HepG2 (cell line): ENCODE data around the gene TBC1D25. TPM values are rescaled to one million over a fixed set of nuclear protein-coding genes. Genes with fewer than 3 reads are reported as not detected.
A peak's percentile ranks its signal among the peaks of the same experiment; 100 is the strongest.

Experiments
- ATF2 ChIP-seq: sonication (generic); formaldehyde crosslinking; IDR thresholded peaks from 2 replicates; pipeline ENCODE4 v1.4.0; 2020; ENCODE audit warnings: missing genetic modification reagents
- CCDC6 ChIP-seq: sonication (generic); formaldehyde crosslinking; IDR thresholded peaks from 2 replicates; pipeline ENCODE4 v1.8.1; 2022; ENCODE audit warnings: mild to moderate bottlenecking, missing genetic modification reagents, moderate library complexity
- EED ChIP-seq: sonication (generic); formaldehyde crosslinking; IDR thresholded peaks from 2 replicates; pipeline ENCODE4 v1.5.0; 2020; ENCODE audit warnings: mild to moderate bottlenecking, missing genetic modification reagents
- HDAC1 ChIP-seq: sonication (generic); formaldehyde crosslinking; IDR thresholded peaks from 2 replicates; pipeline ENCODE4 v1.5.1; 2020; ENCODE audit warnings: mild to moderate bottlenecking, missing genetic modification reagents
- KIAA2018 ChIP-seq: sonication (generic); formaldehyde crosslinking; IDR thresholded peaks from 2 replicates; pipeline ENCODE4 v1.5.0; 2020; ENCODE audit warnings: mild to moderate bottlenecking, missing genetic modification reagents, borderline replicate concordance
- MIER3 ChIP-seq: IDR thresholded peaks from 2 replicates; pipeline ENCODE4 v1.6.1; 2016; ENCODE audit warnings: missing compliant biosample characterization, borderline replicate concordance
- RBM22 ChIP-seq: fragments of 200-400 bp; formaldehyde crosslinking; optimal IDR thresholded peaks from 2 replicates; pipeline ENCODE3; 2017; ENCODE audit warnings: mild to moderate bottlenecking, low read length, moderate library complexity
- SIN3A ChIP-seq: IDR thresholded peaks from 2 replicates; pipeline ENCODE4 v1.6.1; 2011; ENCODE audit warnings: low read depth, mild to moderate bottlenecking, control low read depth, low read length, borderline replicate concordance
- TMF1 ChIP-seq: sonication (generic); formaldehyde crosslinking; IDR thresholded peaks from 2 replicates; pipeline ENCODE4 v1.8.1; 2022; ENCODE audit warnings: low read depth, missing genetic modification reagents
- ZNF121 ChIP-seq: sonication (generic); formaldehyde crosslinking; IDR thresholded peaks from 2 replicates; pipeline ENCODE4 v1.5.0; 2020; ENCODE audit warnings: mild to moderate bottlenecking, missing genetic modification reagents
- ZNF501 ChIP-seq: sonication (generic); formaldehyde crosslinking; IDR thresholded peaks from 2 replicates; pipeline ENCODE4 v1.5.1; 2020; ENCODE audit warnings: mild to moderate bottlenecking, moderate library complexity, missing genetic modification reagents
- polyA plus RNA-seq, 8 experiments: library from polyadenylated mRNA; depleted of rRNA in 3 of 8; stranded (reverse) in 7 of 8; unstranded in 1 of 8; fragments of >200 nt; fragmentation: Illumina TruSeq in 4 of 8; extraction: Trizol in 4 of 8; gene quantifications; 2 replicates each; pipeline versions ENCODE4 v1.2.1 to v1.2.3, GENCODE V29; 2011 to 2016; ENCODE audit warnings: low read depth in 4 of 8, missing spikeins in 1 of 8, mixed read lengths in 1 of 8; ENCODE audit not compliant: insufficient read depth in 1 of 8
- total RNA-seq, 5 experiments: library from RNA; depleted of rRNA; stranded (reverse); fragments of >200 nt; fragmentation: Illumina TruSeq; extraction: Trizol; gene quantifications; 2 replicates each; pipeline ENCODE4 v1.2.3, GENCODE V29; 2016; ENCODE audit warnings: low read depth in 1 of 5
- TF ChIP-seq, protein P1 (sequence below): sonication (generic); formaldehyde crosslinking; IDR thresholded peaks from 2 replicates; pipeline ENCODE4 v1.4.0; 2020; ENCODE audit warnings: low read depth, missing genetic modification reagents

TBC1D25 gene
- total and polyA plus RNA-seq, 2 of the 13 experiments (the other 11 are each of a cell fraction or from before 2014, with no cell fraction given): 3.5 to 4.7 TPM

DNA sequence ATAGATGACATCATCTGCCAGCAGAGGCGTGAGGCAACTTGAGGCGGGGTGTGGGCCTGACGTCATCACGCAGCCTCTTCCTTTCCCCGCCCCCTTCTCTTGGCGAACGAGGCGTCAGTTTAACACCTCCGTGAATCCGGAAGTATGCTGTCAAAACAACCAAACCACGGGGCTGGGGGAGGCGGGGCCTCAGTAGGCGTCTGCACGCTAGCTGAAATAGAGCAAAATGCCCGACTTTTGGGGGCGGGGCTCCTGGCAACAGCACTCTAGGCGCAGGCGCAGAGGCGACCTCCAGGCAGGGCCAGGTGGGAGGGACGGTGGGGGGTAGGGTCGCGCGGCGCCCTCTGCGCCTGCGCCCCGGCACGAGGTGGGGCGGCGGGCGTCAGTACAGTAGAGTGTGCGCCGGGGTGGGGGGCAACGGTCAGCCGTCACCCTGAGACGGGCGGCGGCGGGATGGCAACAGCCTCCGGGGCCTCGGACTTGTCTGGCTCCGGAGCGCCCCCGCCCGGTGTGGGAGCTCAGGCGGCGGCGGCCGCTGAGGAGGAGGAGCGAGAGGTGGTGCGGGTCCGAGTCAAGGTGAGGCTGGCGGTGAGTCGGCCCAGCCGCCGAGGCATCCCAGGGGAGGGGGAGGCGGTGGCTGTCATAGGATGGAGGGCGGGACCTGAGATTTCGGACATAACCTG is at the start of gene TBC1D25 (continued):
- TF ChIP-seq KIAA2018 (CRISPR knock-in tag): 0 out of 2 replicates have a peak, but pooled peaks have one; percentile 70
- TF ChIP-seq SIN3A: 0 out of 2 replicates have a peak, but pooled peaks have one; percentile 47
- no peak for TF ChIP-seq RBM22
- peak; percentile 83 for TF ChIP-seq ATF2 (CRISPR knock-in tag)
- no peak for TF ChIP-seq TMF1 (CRISPR knock-in tag)
- TF ChIP-seq ZNF501 (CRISPR knock-in tag): peak; percentile 62; the same call in 1 of the 2 replicates
- 0 out of 2 replicates have a peak, but pooled peaks have one; percentile 17 for TF ChIP-seq ZNF121 (CRISPR knock-in tag)
- TF ChIP-seq, protein P1, sequence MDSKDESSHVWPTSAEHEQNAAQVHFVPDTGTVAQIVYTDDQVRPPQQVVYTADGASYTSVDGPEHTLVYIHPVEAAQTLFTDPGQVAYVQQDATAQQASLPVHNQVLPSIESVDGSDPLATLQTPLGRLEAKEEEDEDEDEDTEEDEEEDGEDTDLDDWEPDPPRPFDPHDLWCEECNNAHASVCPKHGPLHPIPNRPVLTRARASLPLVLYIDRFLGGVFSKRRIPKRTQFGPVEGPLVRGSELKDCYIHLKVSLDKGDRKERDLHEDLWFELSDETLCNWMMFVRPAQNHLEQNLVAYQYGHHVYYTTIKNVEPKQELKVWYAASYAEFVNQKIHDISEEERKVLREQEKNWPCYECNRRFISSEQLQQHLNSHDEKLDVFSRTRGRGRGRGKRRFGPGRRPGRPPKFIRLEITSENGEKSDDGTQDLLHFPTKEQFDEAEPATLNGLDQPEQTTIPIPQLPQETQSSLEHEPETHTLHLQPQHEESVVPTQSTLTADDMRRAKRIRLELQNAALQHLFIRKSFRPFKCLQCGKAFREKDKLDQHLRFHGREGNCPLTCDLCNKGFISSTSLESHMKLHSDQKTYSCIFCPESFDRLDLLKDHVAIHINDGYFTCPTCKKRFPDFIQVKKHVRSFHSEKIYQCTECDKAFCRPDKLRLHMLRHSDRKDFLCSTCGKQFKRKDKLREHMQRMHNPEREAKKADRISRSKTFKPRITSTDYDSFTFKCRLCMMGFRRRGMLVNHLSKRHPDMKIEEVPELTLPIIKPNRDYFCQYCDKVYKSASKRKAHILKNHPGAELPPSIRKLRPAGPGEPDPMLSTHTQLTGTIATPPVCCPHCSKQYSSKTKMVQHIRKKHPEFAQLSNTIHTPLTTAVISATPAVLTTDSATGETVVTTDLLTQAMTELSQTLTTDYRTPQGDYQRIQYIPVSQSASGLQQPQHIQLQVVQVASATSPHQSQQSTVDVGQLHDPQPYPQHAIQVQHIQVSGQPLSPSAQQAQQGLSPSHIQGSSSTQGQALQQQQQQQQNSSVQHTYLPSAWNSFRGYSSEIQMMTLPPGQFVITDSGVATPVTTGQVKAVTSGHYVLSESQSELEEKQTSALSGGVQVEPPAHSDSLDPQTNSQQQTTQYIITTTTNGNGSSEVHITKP (CRISPR knock-in tag): no peak
- peak; percentile 35; the same call in 1 of the 2 replicates for TF ChIP-seq HDAC1 (CRISPR knock-in tag)
- no peak for TF ChIP-seq EED (CRISPR knock-in tag)
- TF ChIP-seq MIER3 (CRISPR knock-in tag): 0 out of 2 replicates have a peak, but pooled peaks have one; percentile 5
- TF ChIP-seq CCDC6 (CRISPR knock-in tag): 0 out of 2 replicates have a peak, but pooled peaks have one; percentile 78
